ENCODE measurements around the gene COBL.

The COBL gene

DNA sequence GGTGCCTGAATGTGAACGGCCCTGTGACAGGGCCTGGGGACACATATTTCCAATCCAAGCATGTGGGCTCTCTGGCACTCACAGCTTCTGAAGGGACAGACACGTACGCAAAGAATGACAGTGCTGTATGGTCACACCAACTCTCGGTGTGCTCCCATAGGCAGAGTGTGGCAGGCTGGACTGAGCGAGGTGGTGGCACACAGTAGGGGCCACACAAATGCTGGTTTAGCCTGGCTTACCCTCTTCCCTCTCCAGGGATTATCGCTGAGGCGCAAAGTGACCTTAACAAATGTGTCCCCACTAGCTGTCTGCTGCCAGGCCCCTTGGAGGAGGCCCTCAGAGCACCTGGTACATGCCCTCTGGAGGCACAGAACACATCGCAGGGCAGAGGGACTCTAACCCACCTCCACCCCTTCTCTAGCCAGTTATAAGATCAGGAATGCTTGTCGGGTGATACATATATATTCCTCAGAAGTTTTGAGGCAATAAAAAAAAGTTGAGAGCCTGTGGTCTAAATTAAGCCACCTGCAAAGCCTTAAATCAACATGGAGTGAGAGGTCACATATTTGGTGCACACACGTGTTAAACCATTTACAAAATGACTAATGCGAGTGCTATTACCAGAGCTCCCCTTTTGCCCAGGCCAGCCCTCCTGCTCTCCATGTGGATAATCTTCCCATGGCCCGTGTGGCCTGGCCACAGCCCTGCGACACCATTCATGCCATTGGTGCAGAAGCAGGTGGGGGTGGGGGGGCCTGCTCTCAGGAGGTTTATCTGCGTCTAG, 271.1 kb downstream of the COBL start:
- H3K4me3 ChIP-seq (ENCODE audit: low read depth, low read length): no peak overlapping the region
- TF ChIP-seq, protein P1, sequence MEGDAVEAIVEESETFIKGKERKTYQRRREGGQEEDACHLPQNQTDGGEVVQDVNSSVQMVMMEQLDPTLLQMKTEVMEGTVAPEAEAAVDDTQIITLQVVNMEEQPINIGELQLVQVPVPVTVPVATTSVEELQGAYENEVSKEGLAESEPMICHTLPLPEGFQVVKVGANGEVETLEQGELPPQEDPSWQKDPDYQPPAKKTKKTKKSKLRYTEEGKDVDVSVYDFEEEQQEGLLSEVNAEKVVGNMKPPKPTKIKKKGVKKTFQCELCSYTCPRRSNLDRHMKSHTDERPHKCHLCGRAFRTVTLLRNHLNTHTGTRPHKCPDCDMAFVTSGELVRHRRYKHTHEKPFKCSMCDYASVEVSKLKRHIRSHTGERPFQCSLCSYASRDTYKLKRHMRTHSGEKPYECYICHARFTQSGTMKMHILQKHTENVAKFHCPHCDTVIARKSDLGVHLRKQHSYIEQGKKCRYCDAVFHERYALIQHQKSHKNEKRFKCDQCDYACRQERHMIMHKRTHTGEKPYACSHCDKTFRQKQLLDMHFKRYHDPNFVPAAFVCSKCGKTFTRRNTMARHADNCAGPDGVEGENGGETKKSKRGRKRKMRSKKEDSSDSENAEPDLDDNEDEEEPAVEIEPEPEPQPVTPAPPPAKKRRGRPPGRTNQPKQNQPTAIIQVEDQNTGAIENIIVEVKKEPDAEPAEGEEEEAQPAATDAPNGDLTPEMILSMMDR (conservative IDR thresholded peaks at IDR 0.05; ENCODE audit: low read depth, low read length): no peak
- peak; percentile 89 for DNase-seq (ENCODE audit: low read depth)

DNA sequence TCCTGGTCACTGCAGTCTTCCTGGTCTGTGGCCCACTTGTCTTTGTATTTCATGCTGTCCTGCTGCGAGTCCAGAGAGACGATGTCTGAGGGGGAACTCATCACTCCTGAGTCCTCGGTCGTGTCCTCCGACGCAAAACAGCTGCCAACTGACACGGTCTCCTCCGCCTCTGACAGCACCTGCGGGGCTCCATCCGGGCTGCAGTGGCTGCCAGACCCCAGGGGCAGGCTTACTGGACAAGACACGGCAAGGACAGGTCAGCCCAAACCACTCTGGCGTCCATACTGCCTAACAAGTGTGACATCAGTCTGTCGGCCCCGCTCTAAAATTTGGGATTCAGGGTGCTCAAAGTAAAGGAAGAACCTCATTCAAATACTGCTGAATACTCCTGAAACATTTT, 273.1 kb downstream of the COBL start:
- H3K4me3 ChIP-seq (ENCODE audit: low read depth, low read length): no peak overlapping the region
- no peak for DNase-seq (ENCODE audit: low read depth)
- TF ChIP-seq, protein P1 (conservative IDR thresholded peaks at IDR 0.05; ENCODE audit: low read depth, low read length): no peak

DNA sequence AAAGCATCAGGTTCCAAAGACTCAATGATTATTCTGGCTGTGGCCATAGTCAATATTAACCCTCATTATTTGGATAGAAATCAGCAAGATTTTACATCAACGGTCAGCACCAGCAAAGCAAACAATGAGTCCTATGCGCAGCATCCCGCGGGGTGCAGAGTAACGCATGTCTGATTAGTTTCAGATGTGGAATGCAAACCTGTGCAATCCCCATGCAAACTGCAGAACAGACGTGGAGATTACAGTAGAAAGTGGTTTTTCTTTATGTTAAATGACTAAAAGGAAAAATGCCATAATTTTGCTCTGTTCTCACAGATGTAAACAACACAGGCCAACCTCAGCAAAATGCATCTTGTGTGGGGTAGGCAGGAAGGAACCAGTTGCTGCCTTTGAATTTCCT, 275.8 kb downstream of the COBL start:
- TF ChIP-seq, protein P1 (conservative IDR thresholded peaks at IDR 0.05; ENCODE audit: low read depth, low read length): no peak
- peak; percentile 35 for DNase-seq (ENCODE audit: low read depth)

DNA sequence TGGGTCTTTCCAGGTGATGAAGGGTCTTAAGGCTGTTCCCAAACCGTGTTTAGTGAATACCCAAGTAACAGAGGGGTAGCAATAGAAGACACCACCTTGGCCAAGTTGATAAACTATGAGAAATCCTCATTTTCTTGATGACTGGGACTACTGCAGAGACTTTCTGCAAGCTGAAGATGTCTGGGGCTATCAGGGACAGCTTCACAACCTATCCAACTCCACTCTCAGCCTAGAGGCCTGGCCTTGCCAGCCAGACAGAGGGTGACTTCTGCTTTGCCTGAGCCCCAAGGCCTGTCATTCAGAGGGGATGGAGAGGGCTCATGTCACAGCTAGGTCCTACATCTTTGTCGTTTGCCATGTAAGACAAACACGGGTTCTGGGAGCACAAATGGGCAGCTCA, 278.0 kb downstream of the COBL start:
- TF ChIP-seq, protein P1 (conservative IDR thresholded peaks at IDR 0.05; ENCODE audit: low read depth, low read length): no peak
- no peak overlapping the region for H3K4me3 ChIP-seq (ENCODE audit: low read depth, low read length)
- no peak for DNase-seq (ENCODE audit: low read depth)

More for the DNA sequence above, 275.8 kb downstream of the COBL start:
- H3K4me3 ChIP-seq (ENCODE audit: low read depth, low read length): no peak overlapping the region

DNA sequence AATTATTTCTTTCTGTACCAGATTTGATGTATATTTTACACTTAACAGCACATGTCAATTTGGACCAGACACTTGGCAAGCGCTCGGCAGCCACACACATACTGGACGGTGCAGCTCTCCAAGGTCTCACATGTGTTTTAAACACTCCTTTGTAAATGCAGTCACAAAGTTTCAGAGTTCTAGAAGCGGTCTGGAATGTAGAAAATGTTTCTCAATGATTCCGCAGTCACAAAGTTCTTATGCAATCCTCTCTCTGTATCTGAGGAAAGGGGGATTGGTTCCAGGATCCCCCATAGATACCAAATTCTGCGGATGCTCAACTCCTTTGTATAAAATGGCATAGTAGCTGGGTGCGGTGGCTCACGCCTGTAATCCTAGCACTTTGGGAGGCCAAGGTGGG, 280.9 kb downstream of the COBL start:
- TF ChIP-seq, protein P1 (conservative IDR thresholded peaks at IDR 0.05; ENCODE audit: low read depth, low read length): no peak
- no peak overlapping the region for H3K4me3 ChIP-seq (ENCODE audit: low read depth, low read length)
- DNase-seq (ENCODE audit: low read depth): peak; percentile 76

DNA sequence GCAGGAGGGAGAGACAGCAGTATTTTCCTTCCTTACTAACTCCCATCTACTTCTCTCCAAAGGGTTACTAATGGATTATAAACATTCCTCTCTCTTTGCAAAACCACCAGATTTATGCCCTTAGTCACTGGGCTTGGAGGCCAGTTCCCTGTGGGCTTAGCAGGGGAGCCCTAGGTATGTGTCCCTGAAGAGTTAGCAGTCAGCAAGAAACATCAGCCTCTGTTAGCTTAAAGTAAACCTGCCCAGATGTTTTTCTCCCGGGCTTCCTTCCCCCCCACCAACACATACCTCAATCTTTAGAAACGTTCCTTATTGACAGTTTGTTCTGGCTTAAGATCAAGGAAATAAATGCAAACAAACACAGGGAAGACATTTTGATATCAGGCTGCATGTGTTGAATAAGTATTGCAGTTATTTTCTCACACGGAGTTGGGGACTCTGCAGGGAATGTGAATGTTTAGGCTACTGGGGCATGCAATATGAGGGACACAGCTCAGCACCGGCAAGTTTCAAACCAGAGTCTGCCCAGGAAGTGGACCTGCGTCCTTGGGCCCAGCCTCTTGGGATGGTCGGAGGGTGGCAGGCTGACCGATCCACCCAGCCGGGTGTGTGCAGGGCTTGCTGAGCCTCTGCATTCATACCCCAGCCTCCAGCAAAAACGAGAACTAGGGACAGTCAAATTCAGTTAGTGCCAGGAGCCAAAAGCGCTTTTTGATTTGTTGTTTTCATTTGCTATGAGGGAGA, 281.9 kb downstream of the COBL start:
- no peak overlapping the region for H3K4me3 ChIP-seq (ENCODE audit: low read depth, low read length)
- TF ChIP-seq, protein P1 (conservative IDR thresholded peaks at IDR 0.05; ENCODE audit: low read depth, low read length): no peak
- peak; percentile 81 for DNase-seq (ENCODE audit: low read depth)

Data from choroid plexus epithelial cell (primary cell).